ENCODE results near the gene SPATA6L. TPM values are rescaled to one million over a fixed set of nuclear protein-coding genes. Genes with fewer than 3 reads are reported as not detected.

SPATA6L gene
- total and polyA plus RNA-seq, 9 of the 15 experiments (the other 6 are each of a cell fraction or from before 2014, with no cell fraction given) = 0.03 to 1.00 (median 0.08) TPM; not detected in 4

- Histone ChIP-seq H3K27ac (ENCODE audit: extremely low read depth, low read depth, low read length) (no peak overlapping the region), H3K4me1 (replicated peaks in 1 of 2; ENCODE audit: control insufficient read depth in 2 of 2, insufficient read depth in 2 of 2, low read length in 2 of 2) (peaks cover 10 to 19% of the 10 kb centered on the region in 2 experiments; a peak in 4 of 5 replicates), H3K79me2 (ENCODE audit: control insufficient read depth, insufficient read depth, low read length) (peaks cover 14% of the 10 kb centered on the region), H3K36me3 (ENCODE audit: control insufficient read depth, insufficient read depth, low read length) (no peaks in the 10 kb centered on the region), H3K9ac (ENCODE audit: insufficient read depth in 1 of 2, low read depth in 2 of 2, low read length in 2 of 2) (no peak overlapping the region), H3K9me1 (ENCODE audit: control insufficient read depth, insufficient read depth, low read length) (no peaks in the 10 kb centered on the region), H4K20me1 (replicated peaks; ENCODE audit: control insufficient read depth, insufficient read depth, low read length) (no peaks in the 10 kb centered on the region), H3K4me2 (ENCODE audit: insufficient read depth, low read length) (peak overlapping the region; percentile 90), H2AFZ (ENCODE audit: low read depth, low read length) (no peak overlapping the region), H3K9me3 (replicated peaks; ENCODE audit: control insufficient read depth, insufficient read depth, low read depth, low read length) (no peaks in the 10 kb centered on the region), H3K27me3 (ENCODE audit: control insufficient read depth in 2 of 2, insufficient read depth in 2 of 2, low read length in 2 of 2) (no peaks in the 10 kb centered on the region), H3K4me3 (no peak overlapping the region)
- POLR2A ChIA-PET = interaction anchor here (1.0 kb wide), 1 partner anchor 11 kb away, joined by 4 read pairs; no protein-coding TSS in a partner anchor
- DNase-seq (ENCODE audit: extremely low read depth in 1 of 4, low spot score in 3 of 4) (no peak), FAIRE-seq (no peak), ATAC-seq (no peak)
- TSS peak; percentile 51 for BruUV-seq (replicated peaks)
- CTCF ChIA-PET (ENCODE audit: low intra/inter-chr PET ratio) = no interaction called here
- intact Hi-C loops (cut with micrococcal nuclease) (loop anchor here (2.0 to 5.0 kb wide), 2 partner anchors 77 to 323 kb away; partner anchors contain the start of genes AK3 and JAK2), in situ Hi-C loops (cut with MboI) (no loop called here)
- 38% methylated on average over 3 of the region's 3 CpGs for WGBS (ENCODE audit: insufficient coverage, low coverage, missing lambda C conversion rate)
- no peak for TF ChIP-seq HDGF (IDR thresholded peaks at IDR 0.05)
- TF ChIP-seq, protein P1, sequence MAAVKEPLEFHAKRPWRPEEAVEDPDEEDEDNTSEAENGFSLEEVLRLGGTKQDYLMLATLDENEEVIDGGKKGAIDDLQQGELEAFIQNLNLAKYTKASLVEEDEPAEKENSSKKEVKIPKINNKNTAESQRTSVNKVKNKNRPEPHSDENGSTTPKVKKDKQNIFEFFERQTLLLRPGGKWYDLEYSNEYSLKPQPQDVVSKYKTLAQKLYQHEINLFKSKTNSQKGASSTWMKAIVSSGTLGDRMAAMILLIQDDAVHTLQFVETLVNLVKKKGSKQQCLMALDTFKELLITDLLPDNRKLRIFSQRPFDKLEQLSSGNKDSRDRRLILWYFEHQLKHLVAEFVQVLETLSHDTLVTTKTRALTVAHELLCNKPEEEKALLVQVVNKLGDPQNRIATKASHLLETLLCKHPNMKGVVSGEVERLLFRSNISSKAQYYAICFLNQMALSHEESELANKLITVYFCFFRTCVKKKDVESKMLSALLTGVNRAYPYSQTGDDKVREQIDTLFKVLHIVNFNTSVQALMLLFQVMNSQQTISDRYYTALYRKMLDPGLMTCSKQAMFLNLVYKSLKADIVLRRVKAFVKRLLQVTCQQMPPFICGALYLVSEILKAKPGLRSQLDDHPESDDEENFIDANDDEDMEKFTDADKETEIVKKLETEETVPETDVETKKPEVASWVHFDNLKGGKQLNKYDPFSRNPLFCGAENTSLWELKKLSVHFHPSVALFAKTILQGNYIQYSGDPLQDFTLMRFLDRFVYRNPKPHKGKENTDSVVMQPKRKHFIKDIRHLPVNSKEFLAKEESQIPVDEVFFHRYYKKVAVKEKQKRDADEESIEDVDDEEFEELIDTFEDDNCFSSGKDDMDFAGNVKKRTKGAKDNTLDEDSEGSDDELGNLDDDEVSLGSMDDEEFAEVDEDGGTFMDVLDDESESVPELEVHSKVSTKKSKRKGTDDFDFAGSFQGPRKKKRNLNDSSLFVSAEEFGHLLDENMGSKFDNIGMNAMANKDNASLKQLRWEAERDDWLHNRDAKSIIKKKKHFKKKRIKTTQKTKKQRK (IDR thresholded peaks at IDR 0.05; ENCODE audit: borderline replicate concordance, low read depth, low read length) = no peak
- no peak for TF ChIP-seq NCOA4 (IDR thresholded peaks at IDR 0.05; ENCODE audit: partially characterized antibody)
- no peak for TF ChIP-seq USF1 (CRISPR knock-in tag; IDR thresholded peaks at IDR 0.05)
- TF ChIP-seq ARID2 (IDR thresholded peaks at IDR 0.05) = no peak
- TF ChIP-seq, protein P2, sequence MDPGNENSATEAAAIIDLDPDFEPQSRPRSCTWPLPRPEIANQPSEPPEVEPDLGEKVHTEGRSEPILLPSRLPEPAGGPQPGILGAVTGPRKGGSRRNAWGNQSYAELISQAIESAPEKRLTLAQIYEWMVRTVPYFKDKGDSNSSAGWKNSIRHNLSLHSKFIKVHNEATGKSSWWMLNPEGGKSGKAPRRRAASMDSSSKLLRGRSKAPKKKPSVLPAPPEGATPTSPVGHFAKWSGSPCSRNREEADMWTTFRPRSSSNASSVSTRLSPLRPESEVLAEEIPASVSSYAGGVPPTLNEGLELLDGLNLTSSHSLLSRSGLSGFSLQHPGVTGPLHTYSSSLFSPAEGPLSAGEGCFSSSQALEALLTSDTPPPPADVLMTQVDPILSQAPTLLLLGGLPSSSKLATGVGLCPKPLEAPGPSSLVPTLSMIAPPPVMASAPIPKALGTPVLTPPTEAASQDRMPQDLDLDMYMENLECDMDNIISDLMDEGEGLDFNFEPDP (CRISPR knock-in tag; IDR thresholded peaks at IDR 0.05) = no peak
- no peak for TF ChIP-seq SMAD2 (IDR thresholded peaks at IDR 0.05; ENCODE audit: low read depth, low read length)
- no peak for TF ChIP-seq ZNF23 (CRISPR knock-in tag; IDR thresholded peaks at IDR 0.05)
- no peak for TF ChIP-seq SMAD1 (IDR thresholded peaks at IDR 0.05; ENCODE audit: low read depth, low read length, partially characterized antibody)
- TF ChIP-seq NR2C1 (IDR thresholded peaks at IDR 0.05) = no peak
- no peak for TF ChIP-seq NR2C1 (tag; IDR thresholded peaks at IDR 0.05)
- TF ChIP-seq KDM2B (CRISPR knock-in tag; IDR thresholded peaks at IDR 0.05) = no peak
- TF ChIP-seq ADNP (tag; IDR thresholded peaks at IDR 0.05) = no peak
- no peak for TF ChIP-seq NFATC3 (IDR thresholded peaks at IDR 0.05)
- no peak for TF ChIP-seq ZNF316 (IDR thresholded peaks at IDR 0.05)
- no peak for TF ChIP-seq CHD1 (IDR thresholded peaks at IDR 0.05; ENCODE audit: low read length)
- no peak for TF ChIP-seq IRF1 (CRISPR knock-in tag; IDR thresholded peaks at IDR 0.05; ENCODE audit: borderline replicate concordance)
Measured at GRCh38 chr9:4663956-4664355, 2.3 kb downstream of the SPATA6L start.

Data from K562 (cell line).